Thoracic aorta (tissue), 2 donors: ENCODE measurements around the gene SECTM1. TPM values are rescaled to one million over a fixed set of nuclear protein-coding genes. Genes with fewer than 3 reads are reported as not detected.
A peak's percentile ranks its signal among the peaks of the same experiment; 100 is the strongest.

Source experiments
- ATAC-seq: fragments of 150-250 bp; one replicate; pipeline ENCODE4 v1.8.0; 2017; ENCODE audit warnings: low read depth; ENCODE audit not compliant: insufficient number of reproducible peaks, low FRiP score
- DNase-seq: peaks from one replicate; pipeline ENCODE4 v3.0.0-alpha.2; 2020; ENCODE audit warnings: low spot score
- H3K27ac ChIP-seq, 2 donors: fragments of 200-600 bp; sonication (generic); 1 replicate in 1 of 2; 2 replicates in 1 of 2; pipeline ENCODE4 v1.5.1; 2016; ENCODE audit warnings: mild to moderate bottlenecking in 2 of 2, moderate library complexity in 2 of 2
- H3K27me3 ChIP-seq: fragments of 200-600 bp; sonication (generic); replicated peaks from 2 replicates; pipeline ENCODE4 v1.6.0; 2016; ENCODE audit warnings: mild to moderate bottlenecking; ENCODE audit not compliant: insufficient read depth
- H3K36me3 ChIP-seq: fragments of 200-600 bp; sonication (generic); one replicate; pipeline ENCODE4 v1.5.1; 2016
- H3K4me1 ChIP-seq, 2 donors: fragments of 200-600 bp; sonication (generic); 1 replicate in 1 of 2; 2 replicates in 1 of 2; pipeline versions ENCODE4 v1.5.1 to v1.6.0; 2016; ENCODE audit warnings: low read depth in 2 of 2, mild to moderate bottlenecking in 1 of 2; ENCODE audit not compliant: control insufficient read depth in 1 of 2
- H3K4me3 ChIP-seq: fragments of 200-600 bp; sonication (generic); 2 replicates; pipeline ENCODE4 v1.5.1; 2016; ENCODE audit warnings: mild to moderate bottlenecking
- H3K9me3 ChIP-seq: fragments of 200-600 bp; sonication (generic); 2 replicates; pipeline ENCODE4 v1.5.1; 2016
- total RNA-seq, 2 donors: library from RNA; depleted of rRNA; stranded (reverse); fragments of >200 nt; gene quantifications; one replicate each; pipeline versions ENCODE4 v1.1.0 to v1.2.3, GENCODE V29; 2016
- TF ChIP-seq, protein P1 (sequence below): fragments of 200-600 bp; sonication (generic); IDR thresholded peaks from one replicate; pipeline ENCODE4 v1.5.1; 2019; ENCODE audit warnings: antibody characterized with exemption

The SECTM1 gene
- total RNA-seq, 2 donors from 2014 or later: 16.7 to 32.2 TPM

DNA sequence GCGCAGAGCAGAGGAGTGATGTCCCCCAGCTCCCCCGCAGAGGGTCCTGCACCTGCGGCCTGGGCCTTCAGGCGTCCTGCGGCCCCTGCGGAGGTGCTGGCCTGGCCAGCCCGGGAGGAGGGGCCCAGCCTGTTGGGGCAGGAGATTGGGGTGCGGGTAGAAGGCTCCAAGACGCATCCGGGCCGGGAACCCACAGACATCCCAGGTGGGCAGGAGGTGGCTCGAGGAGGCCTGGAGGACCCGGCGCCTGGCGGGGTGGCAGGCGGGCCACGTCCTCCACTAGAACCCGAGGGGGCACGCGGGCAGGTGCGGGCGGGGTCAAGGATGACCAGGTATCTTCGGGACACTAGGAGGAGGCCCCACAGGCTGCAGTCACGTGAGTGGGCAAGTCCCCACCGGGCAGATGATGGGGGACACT is 647 bp upstream of the SECTM1 start:
- peak overlapping the region; percentile 83 for H3K4me3 ChIP-seq
- no peak for ATAC-seq

DNA sequence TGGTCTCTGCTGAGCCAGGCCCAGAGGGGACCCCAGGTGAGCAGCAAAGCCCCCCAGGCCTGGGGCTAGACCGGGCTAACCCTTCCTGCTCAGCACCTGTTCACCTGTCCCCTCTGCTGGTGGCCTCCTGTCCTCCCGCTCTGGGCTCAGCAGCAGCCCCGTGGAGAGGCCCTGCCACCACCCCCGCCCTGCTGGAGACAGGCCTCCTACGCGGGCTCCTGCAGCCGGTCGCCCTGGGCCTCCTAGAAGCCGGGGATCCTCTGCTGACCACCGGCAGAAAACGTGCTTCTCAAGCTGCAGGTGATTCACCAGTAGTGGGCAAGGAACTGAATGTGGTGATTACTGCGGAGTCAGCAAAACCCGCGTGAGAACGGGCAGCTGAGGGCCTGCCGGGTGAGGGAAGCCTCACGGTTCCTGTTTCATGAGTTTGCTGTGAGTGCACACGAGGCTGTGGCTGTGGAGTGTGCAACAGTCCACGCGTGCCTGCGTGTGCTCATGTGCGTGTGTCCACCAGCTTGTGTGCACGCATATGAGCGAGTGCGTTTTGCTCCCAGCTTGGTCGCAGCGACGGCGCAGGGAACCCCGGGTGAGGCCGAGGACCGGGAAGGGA is 792 bp downstream of the SECTM1 start:
- TF ChIP-seq, protein P1, sequence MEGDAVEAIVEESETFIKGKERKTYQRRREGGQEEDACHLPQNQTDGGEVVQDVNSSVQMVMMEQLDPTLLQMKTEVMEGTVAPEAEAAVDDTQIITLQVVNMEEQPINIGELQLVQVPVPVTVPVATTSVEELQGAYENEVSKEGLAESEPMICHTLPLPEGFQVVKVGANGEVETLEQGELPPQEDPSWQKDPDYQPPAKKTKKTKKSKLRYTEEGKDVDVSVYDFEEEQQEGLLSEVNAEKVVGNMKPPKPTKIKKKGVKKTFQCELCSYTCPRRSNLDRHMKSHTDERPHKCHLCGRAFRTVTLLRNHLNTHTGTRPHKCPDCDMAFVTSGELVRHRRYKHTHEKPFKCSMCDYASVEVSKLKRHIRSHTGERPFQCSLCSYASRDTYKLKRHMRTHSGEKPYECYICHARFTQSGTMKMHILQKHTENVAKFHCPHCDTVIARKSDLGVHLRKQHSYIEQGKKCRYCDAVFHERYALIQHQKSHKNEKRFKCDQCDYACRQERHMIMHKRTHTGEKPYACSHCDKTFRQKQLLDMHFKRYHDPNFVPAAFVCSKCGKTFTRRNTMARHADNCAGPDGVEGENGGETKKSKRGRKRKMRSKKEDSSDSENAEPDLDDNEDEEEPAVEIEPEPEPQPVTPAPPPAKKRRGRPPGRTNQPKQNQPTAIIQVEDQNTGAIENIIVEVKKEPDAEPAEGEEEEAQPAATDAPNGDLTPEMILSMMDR: no peak
- peaks cover 24 to 38% of the 10 kb centered on the region in 2 donors for H3K4me1 ChIP-seq
- DNase-seq (no peak), ATAC-seq (no peak)
- peak overlapping the region; percentile 83 for H3K4me3 ChIP-seq
- H3K36me3 ChIP-seq: no peaks in the 10 kb centered on the region
- H3K27me3 ChIP-seq: no peaks in the 10 kb centered on the region
- no peaks in the 10 kb centered on the region for H3K9me3 ChIP-seq
- H3K27ac ChIP-seq: no peak overlapping the region

More for the DNA sequence above, 647 bp upstream of the SECTM1 start:
- Histone ChIP-seq H3K4me1 (peaks cover 27 to 46% of the 10 kb centered on the region in 2 donors), H3K27me3 (no peaks in the 10 kb centered on the region), H3K27ac (no peak overlapping the region), H3K9me3 (no peaks in the 10 kb centered on the region), H3K36me3 (no peaks in the 10 kb centered on the region)
- no peak for DNase-seq
- TF ChIP-seq, protein P1: no peak

DNA sequence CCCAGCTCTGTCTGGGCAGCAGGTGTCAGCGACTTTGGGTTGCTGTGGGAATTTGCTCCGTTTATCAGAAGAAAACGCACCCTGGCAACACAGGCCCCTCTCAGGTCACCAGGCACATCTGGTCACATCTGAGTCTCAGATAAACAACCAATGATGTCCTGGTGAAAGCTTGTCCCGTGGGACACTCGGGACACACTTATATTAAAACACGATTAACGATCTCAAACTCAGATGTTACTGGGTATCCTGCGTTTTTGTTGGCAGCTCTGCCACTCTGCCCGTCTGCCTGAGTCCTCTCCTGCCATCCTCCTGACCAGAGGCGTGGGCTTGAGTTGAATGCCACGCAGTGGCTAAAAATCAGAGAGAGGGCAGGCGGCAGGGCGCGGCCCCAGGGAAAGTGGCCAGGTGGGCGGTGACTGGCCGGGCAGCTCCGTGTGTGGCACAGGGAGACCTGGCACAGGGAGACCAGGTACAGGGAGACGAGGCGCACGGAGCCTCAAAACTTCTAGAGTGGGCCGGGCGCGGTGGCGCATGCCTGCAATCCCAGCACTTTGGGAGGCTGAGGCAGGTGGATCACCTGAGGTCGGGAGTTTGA is 2.1 kb downstream of the SECTM1 start:
- H3K4me3 ChIP-seq: no peak overlapping the region
- TF ChIP-seq, protein P1: no peak
- H3K4me1 ChIP-seq: peaks cover 24 to 38% of the 10 kb centered on the region in 2 donors
- H3K27me3 ChIP-seq: no peaks in the 10 kb centered on the region
- no peak for DNase-seq
- no peak for ATAC-seq
- no peaks in the 10 kb centered on the region for H3K36me3 ChIP-seq
- H3K27ac ChIP-seq: no peak overlapping the region
- H3K9me3 ChIP-seq: no peaks in the 10 kb centered on the region

DNA sequence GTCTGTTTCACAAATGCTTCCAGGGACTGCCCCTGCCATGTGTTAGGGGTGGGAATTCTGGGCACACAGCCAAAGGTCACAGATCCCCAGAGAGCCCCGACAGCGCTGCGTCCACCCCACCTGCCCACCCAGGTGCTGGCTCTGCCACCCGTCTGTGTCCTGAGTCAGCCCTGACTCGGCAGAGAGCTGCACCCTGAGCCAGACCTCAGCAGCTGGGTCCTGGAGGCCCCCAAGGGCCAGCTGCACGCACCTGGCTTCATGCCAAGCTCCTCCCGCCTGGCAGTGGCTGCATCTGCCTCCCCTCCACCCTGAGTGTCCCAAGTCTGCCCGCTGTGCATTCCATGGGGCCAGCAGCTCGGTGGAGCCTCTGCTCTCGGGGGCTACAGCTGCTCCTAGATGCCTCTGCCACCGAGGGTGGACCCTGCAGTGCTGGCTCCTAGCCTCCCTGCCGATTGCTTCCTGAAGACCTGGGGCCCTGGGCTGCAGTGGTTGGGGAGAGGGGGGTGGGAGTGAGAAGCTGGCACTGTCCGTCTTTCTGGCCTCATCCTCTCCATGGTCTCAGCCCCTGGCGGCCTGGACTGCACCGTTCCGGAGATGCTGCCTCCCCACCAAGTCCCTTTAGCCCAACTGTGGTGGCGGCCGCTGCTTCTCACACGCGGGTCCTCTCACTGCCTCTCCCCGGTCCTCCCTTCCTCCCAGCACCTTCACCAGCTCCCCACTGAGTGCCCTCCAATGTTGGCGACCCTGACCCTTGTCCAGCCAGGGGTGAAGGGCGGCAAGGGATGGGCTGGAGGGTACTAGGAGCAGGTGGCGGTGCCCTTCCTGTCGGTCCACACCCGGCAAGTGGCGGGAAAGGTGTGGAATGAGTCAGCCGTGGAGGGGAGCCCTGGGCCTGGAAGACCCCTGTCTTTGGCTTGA is 3.0 kb downstream of the SECTM1 start:
- no peak for ATAC-seq

More for the DNA sequence above, 3.0 kb downstream of the SECTM1 start:
- H3K27ac ChIP-seq: no peak overlapping the region
- no peaks in the 10 kb centered on the region for H3K36me3 ChIP-seq
- no peaks in the 10 kb centered on the region for H3K27me3 ChIP-seq
- peaks cover 21 to 38% of the 10 kb centered on the region in 2 donors for H3K4me1 ChIP-seq
- H3K4me3 ChIP-seq: no peak overlapping the region
- no peak for DNase-seq
- no peaks in the 10 kb centered on the region for H3K9me3 ChIP-seq
- TF ChIP-seq, protein P1: no peak
